Stimulated activated naive CD8-positive, alpha-beta T cell treated with anti-CD3 and anti-CD28 coated beads, Interleukin-15, amount 100 ng/mL, for 72 hours (primary cell): ENCODE data around the gene P4HA2.
A peak's percentile ranks its signal among the peaks of the same experiment; 100 is the strongest.

ENCODE experiments used
- ATAC-seq: fragments of 150-1000 bp; cut with Tn5 transposase; 2 replicates; pipeline ENCODE4 v1.10.0; 2021; ENCODE audit warnings: mild to moderate bottlenecking, moderate library complexity
- DNase-seq, 2 donors: peaks; one replicate each; pipeline ENCODE4 v3.0.0; 2021 to 2022
- H3K27ac Mint-ChIP-seq, 2 donors: one replicate each; pipeline ENCODE4 v1.8.0; 2022; ENCODE audit warnings: mild to moderate bottlenecking in 2 of 2, mixed read lengths in 2 of 2, moderate library complexity in 2 of 2
- H3K27me3 Mint-ChIP-seq: one replicate; pipeline ENCODE4 v1.8.0; 2022; ENCODE audit warnings: mixed read lengths
- H3K4me1 Mint-ChIP-seq: one replicate; pipeline ENCODE4 v1.8.0; 2022; ENCODE audit warnings: mild to moderate bottlenecking, mixed read lengths
- H3K4me3 Mint-ChIP-seq, 2 donors: one replicate each; pipeline ENCODE4 v1.8.0; 2022; ENCODE audit warnings: mild to moderate bottlenecking in 2 of 2, mixed read lengths in 2 of 2, moderate library complexity in 1 of 2
- H3K9me3 Mint-ChIP-seq, 2 donors: one replicate each; pipeline ENCODE4 v1.8.0; 2022; ENCODE audit warnings: mixed read lengths in 2 of 2

Gene P4HA2

DNA sequence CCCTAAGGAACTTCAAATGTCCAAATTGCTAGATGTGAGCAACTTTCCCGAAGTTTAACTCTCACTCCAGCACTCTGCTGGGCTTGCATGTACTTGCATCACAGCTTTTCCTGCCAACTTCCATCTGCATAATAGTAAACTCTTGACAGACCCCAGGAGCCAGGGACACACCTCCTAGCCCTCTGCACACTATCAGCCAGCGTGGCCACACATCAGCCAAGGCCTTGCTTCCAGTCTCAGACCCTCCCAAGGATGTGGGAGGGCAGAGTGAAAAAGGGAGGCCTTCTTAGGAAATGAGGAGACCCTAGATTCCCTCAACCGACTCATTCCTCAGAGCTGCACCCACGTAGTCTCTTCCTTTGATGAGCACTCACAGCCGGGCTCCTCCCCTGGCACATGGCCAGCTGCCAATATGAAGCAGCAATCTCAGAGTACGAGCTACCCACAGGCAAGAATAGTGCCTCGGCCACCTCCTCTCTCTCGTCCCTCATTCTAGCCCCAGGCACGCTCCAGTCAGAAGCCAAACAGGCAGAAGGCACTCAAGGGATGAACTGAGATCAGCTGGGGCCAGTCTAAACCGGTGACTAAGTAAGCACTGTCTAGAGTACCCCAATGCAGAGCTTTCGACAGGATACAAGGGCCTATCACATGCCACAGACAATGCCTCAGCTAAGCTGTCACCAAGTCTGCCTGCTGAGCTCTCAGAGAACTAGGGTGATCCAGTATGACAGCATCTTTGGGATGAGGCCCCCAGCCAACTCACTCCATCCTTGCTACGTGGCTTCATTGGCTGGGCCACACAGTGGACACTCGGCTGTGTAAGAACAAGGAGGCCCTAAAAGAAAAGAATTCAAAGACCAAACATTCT is 2.3 kb downstream of the P4HA2 start:
- ATAC-seq: no peak
- H3K4me3 Mint-ChIP-seq: peak overlapping the region in 1 of 2 donors; percentile 3
- H3K27ac Mint-ChIP-seq: peak overlapping the region in 1 of 2 donors; percentile 35
- H3K4me1 Mint-ChIP-seq: peaks cover 20% of the 10 kb centered on the region
- DNase-seq: peak in 1 of 2 donors; percentile 13
- no peaks in the 10 kb centered on the region for H3K9me3 Mint-ChIP-seq
- peaks cover 62% of the 10 kb centered on the region for H3K27me3 Mint-ChIP-seq

DNA sequence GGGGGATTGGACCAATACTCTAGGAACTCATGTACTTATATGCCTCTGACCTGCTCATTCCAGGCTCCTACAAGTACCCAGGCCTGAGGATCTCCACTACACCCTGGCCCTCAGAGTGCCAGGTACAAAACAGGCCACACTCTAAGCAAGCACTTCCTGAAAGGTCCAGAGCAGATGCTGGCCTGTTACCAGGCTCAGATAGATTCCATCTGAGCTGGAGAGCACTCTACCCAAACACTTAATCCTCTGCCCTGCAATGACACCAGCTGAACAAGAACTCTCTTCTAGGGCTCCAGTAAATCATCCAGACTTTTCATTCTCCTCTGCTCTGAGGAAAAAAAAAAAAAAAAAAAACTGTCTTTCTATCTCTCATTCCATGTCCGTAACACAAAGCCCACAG is 2.9 kb downstream of the P4HA2 start:
- Mint-ChIP-seq H3K4me3 (no peak overlapping the region), H3K27ac (no peak overlapping the region), H3K9me3 (no peaks in the 10 kb centered on the region), H3K27me3 (peaks cover 55% of the 10 kb centered on the region), H3K4me1 (peaks cover 20% of the 10 kb centered on the region)
- no peak for ATAC-seq
- DNase-seq: no peak

DNA sequence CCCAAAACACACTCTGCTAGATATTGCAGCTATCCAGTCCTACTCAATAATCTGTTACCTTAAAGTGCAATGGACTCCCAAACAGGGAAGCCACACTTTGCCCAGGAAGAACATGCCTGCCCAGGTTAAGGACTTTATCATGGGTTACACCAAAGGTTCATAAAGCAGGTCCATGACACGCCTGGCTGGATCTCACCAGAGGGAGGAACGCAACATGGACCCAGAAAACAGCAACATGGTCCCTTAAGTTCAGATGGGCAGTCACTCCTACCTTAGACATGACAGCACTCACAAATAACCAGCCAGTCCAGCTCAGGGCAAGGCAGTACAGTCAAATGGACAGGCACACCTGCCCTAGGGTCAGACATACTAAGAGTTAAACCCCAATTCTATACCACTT is 3.8 kb downstream of the P4HA2 start:
- no peak overlapping the region for H3K4me3 Mint-ChIP-seq
- peaks cover 20% of the 10 kb centered on the region for H3K4me1 Mint-ChIP-seq
- DNase-seq (no peak), ATAC-seq (no peak)
- no peaks in the 10 kb centered on the region for H3K9me3 Mint-ChIP-seq
- peaks cover 47% of the 10 kb centered on the region for H3K27me3 Mint-ChIP-seq
- H3K27ac Mint-ChIP-seq: no peak overlapping the region

DNA sequence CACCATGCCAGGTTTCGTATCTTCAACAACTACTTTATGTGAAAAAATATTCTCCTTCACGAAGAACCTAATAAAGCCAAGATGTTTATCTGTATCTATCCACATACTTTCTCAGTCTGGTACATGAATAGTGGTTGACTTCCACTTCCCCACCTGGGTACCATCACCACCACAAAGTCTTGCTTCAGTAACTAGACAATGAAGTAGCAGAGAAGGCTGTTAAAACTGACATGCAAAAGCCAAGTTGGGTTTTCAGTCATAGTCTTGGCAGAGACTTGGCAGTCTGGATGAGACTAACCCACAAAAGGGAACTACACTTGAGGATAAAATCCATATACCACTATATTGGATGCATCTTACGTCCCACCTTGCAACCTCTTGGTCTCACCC is 5.0 kb downstream of the P4HA2 start:
- H3K9me3 Mint-ChIP-seq: no peaks in the 10 kb centered on the region
- peaks cover 20% of the 10 kb centered on the region for H3K4me1 Mint-ChIP-seq
- no peak for ATAC-seq
- no peak overlapping the region for H3K27ac Mint-ChIP-seq
- no peak for DNase-seq
- peaks cover 37% of the 10 kb centered on the region for H3K27me3 Mint-ChIP-seq
- H3K4me3 Mint-ChIP-seq: no peak overlapping the region

DNA sequence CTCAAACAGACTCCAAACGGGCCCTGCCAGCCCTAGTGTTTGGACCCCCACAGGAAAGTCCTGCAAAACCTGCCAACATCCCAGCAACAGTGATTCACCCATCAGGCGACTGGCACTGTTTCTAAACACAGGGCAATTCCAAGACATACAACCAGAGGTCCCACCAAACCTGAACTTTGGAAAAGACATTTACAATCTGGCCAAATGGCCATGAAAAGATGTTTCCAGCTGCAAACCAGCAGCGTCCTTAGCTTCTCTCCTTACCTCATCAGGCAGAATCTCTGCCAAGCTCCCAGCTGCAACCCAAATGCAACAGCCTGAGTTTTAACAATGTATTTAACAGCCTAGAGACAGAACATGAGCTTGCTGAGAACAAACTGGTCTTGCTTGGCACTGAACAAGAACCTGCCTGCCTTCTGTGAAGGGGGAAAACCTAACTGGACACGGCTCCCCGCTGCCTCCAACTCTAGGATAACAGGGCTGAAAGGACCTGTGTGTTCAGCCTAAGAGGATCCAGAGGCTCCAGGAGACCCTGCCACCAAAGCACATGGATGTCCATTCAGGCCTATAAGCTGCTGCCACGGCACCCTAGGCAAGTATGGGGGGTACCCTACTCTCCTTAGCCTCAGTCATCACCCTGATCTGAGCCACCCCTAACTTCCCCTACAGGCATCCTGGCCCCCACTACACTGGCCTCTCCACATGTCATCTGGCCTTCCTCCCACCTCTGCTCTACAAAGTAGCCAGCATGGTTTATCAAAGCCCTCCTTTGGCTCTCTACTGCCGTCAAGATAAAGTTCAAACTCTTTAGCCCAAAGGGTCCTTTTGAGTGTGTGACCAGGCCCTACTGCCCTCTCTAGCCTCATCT is 5.6 kb downstream of the P4HA2 start:
- peaks cover 18% of the 10 kb centered on the region for H3K4me1 Mint-ChIP-seq
- no peak overlapping the region for H3K27ac Mint-ChIP-seq
- peaks cover 34% of the 10 kb centered on the region for H3K27me3 Mint-ChIP-seq
- H3K4me3 Mint-ChIP-seq: no peak overlapping the region
- DNase-seq: no peak
- no peaks in the 10 kb centered on the region for H3K9me3 Mint-ChIP-seq
- ATAC-seq: no peak

- Mint-ChIP-seq H3K27me3 (peaks cover 24% of the 10 kb centered on the region), H3K4me1 (peaks cover 9% of the 10 kb centered on the region), H3K9me3 (no peaks in the 10 kb centered on the region), H3K4me3 (no peak overlapping the region), H3K27ac (no peak overlapping the region)
- ATAC-seq: no peak
- DNase-seq: no peak
Measured at GRCh38 chr5:132220491-132220890, 7.2 kb downstream of the P4HA2 start.

- Mint-ChIP-seq H3K4me1 (peaks cover 4% of the 10 kb centered on the region), H3K4me3 (no peak overlapping the region), H3K27ac (no peak overlapping the region), H3K27me3 (peaks cover 19% of the 10 kb centered on the region), H3K9me3 (no peaks in the 10 kb centered on the region)
- no peak for ATAC-seq
- no peak for DNase-seq
Measured at GRCh38 chr5:132219981-132220380, 7.7 kb downstream of the P4HA2 start.

DNA sequence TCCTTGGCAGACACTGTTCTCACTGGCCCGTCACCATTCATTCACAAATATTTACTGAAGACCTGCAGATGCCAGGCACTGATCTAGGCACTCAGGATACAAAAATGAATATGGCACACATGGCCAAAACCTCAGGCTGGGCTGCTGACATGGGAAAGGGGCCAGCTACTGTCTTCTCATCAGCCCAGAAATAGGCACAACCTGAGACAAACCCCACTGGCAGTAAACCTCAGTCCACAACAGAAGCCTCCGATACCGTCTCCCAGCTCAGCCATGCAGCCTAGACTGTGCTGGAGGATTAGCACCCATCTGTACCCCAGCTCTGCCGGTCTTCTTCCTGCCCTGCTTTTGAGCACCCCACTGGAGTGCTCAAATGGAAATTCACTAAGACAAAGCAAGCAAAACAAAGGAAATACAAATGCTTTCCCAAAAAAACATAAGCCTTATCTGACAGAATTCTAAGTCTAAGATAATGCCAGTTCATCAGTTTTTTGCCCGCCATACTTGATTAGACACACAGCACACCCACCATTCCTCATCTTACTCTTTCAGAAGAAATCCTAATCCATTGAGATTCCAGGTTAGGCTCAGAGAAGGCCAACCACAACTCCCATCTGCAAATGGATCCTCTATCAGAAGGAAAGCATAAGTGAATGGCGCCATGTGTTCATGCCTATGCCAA is 8.2 kb downstream of the P4HA2 start:
- no peaks in the 10 kb centered on the region for H3K9me3 Mint-ChIP-seq

DNA sequence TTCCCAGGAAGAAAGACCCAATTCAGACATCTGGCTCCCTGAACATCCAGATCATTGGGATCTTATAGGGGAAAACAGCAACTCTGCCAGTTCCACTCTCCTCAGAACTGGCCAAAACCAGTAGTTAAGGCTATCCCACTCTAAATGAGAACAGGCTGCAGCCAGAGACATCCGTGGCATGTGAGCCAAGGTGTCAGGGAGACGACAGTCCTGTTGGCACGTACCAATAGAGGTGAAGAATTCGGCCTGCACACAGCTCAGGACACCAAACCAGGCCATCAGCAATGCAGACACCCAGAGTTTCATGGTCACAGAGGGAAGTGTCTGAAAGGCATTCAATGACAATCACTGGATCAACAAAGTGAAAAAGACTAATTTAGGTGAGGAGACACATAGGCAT is 9.3 kb downstream of the P4HA2 start:
- H3K27ac Mint-ChIP-seq: no peak overlapping the region
- peaks cover 2% of the 10 kb centered on the region for H3K27me3 Mint-ChIP-seq
- no peak for DNase-seq
- no peak for ATAC-seq
- H3K9me3 Mint-ChIP-seq: no peaks in the 10 kb centered on the region
- no peak overlapping the region for H3K4me3 Mint-ChIP-seq
- no peaks in the 10 kb centered on the region for H3K4me1 Mint-ChIP-seq

More for the DNA sequence above, 8.2 kb downstream of the P4HA2 start:
- DNase-seq (no peak), ATAC-seq (no peak)
- Mint-ChIP-seq H3K4me3 (no peak overlapping the region), H3K4me1 (no peaks in the 10 kb centered on the region), H3K27ac (no peak overlapping the region), H3K27me3 (peaks cover 13% of the 10 kb centered on the region)

DNA sequence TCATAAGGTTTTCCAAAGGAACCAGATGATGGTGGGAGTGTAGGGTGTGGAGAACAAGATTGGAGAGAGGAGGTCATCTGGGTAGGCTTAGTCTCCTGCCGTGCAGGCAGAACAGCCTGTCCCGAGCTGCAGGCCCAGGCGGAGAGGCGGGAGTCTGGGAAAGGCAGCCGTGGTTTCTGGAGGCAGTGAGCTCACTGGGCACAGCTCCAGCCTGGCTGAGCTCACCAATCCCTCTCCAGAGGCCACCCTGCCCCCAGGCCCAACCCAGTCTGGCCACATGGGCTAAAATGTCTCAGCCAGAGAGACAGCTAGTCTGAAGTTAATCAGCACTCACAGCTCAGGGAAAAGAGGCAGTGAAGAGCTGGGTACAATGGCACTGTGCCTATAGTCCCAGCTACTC is 12.3 kb downstream of the P4HA2 start:
- Mint-ChIP-seq H3K4me1 (no peaks in the 10 kb centered on the region), H3K27ac (no peak overlapping the region), H3K4me3 (no peak overlapping the region), H3K27me3 (no peaks in the 10 kb centered on the region), H3K9me3 (no peaks in the 10 kb centered on the region)
- ATAC-seq (no peak), DNase-seq (no peak)

DNA sequence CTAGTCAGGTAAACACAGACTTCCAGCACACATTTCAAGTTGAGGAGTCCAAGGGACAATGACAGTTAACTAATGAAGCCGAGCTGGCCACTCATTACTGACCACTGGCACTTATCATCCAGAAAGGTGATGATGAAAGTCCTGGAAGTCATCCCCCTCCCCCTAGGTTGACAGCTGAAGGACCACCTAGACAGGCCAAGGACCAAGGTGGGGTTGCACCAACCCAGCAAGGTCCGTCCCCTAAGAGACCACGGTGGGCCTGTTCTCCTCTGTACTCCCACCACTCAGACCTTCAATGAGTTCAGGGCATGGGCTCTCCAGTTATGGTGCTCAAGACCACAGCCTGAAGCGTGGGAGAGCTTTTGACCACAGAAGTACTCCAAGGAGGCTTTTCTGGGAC is 13.2 kb downstream of the P4HA2 start:
- Mint-ChIP-seq H3K27me3 (no peaks in the 10 kb centered on the region), H3K9me3 (no peaks in the 10 kb centered on the region), H3K4me1 (no peaks in the 10 kb centered on the region), H3K4me3 (no peak overlapping the region), H3K27ac (no peak overlapping the region)
- ATAC-seq: no peak
- DNase-seq: no peak

DNA sequence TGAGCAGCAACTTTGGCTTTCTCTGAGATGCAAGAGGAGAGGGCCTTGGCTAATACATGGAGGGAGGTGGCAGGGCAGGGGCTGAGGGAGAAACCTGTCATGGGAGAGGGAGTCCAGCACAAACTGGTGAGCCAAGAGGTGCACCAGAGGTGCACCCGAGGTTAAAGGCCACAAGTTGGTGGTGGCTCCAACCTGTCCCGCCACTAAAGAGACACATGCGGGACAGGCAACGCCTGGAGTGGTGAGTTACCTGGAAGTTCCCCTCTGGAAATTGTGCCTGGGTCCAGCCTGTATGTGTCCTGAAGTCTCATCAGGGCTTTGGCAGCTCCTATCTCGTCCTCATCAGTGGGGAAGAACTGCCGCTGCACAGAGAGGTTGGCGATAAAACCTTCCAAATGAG is 14.0 kb downstream of the P4HA2 start:
- no peak overlapping the region for H3K4me3 Mint-ChIP-seq
- no peaks in the 10 kb centered on the region for H3K4me1 Mint-ChIP-seq
- no peak overlapping the region for H3K27ac Mint-ChIP-seq
- DNase-seq: no peak
- no peaks in the 10 kb centered on the region for H3K27me3 Mint-ChIP-seq
- ATAC-seq: no peak
- H3K9me3 Mint-ChIP-seq: no peaks in the 10 kb centered on the region

DNA sequence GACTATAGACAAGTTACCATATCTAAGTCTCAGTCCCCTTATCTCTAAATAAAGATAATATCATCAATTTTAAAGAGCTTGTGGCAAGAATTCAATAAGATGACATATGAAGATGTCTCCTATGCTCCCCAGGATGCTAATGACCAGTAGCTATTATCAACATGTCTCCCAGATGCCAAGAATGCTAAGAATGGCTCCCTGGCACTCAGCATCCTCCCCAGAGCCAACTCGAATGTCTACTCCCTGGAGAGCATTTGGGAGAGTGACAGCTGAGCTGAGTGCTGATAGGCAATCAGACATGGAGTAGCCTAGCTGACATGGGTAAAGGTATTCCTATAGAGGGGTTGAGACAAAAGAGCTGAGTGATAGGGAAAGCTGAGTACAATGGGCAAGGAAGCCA is 15.9 kb downstream of the P4HA2 start:
- H3K27me3 Mint-ChIP-seq: no peaks in the 10 kb centered on the region
- H3K27ac Mint-ChIP-seq: no peak overlapping the region
- DNase-seq: no peak
- ATAC-seq: no peak
- peaks cover 5% of the 10 kb centered on the region for H3K4me1 Mint-ChIP-seq
- H3K9me3 Mint-ChIP-seq: no peaks in the 10 kb centered on the region
- no peak overlapping the region for H3K4me3 Mint-ChIP-seq

DNA sequence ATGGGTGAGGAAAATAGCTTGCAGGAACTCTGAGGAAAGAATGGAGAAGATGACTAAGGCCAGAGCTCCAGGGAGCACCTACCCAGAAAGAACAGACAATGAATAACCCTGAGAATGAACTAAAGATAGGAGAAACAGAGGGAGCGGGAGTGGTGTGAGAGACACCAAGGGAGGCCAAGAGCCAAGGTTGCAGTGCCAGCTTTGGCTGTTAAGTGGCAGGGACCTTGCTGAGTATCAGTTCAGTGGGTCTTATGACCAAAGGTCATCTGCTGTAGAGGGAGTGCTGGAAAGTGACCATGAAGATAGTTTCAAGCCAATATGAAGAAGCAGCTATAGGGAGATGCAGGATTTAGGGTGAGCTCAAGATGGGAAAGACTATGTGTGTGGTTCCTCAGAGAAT is 16.7 kb downstream of the P4HA2 start:
- no peak for DNase-seq
- no peak for ATAC-seq
- no peaks in the 10 kb centered on the region for H3K9me3 Mint-ChIP-seq

GRCh38 chr5:132209901-132210545 is 17.6 kb downstream of the P4HA2 start:
- no peak overlapping the region for H3K4me3 Mint-ChIP-seq
- no peaks in the 10 kb centered on the region for H3K9me3 Mint-ChIP-seq
- H3K27me3 Mint-ChIP-seq: no peaks in the 10 kb centered on the region
- no peak overlapping the region for H3K27ac Mint-ChIP-seq
- ATAC-seq (no peak), DNase-seq (no peak)
- peaks cover 5% of the 10 kb centered on the region for H3K4me1 Mint-ChIP-seq

More for the DNA sequence above, 16.7 kb downstream of the P4HA2 start:
- no peak overlapping the region for H3K27ac Mint-ChIP-seq
- H3K4me3 Mint-ChIP-seq: no peak overlapping the region
- peaks cover 5% of the 10 kb centered on the region for H3K4me1 Mint-ChIP-seq
- no peaks in the 10 kb centered on the region for H3K27me3 Mint-ChIP-seq
